ENCODE measurements around the gene NRXN3. TPM values are rescaled to one million over a fixed set of nuclear protein-coding genes. Genes with fewer than 3 reads are reported as not detected.

NRXN3 gene
- total and polyA plus RNA-seq, 5 donors from 2014 or later, result not detected

DNA sequence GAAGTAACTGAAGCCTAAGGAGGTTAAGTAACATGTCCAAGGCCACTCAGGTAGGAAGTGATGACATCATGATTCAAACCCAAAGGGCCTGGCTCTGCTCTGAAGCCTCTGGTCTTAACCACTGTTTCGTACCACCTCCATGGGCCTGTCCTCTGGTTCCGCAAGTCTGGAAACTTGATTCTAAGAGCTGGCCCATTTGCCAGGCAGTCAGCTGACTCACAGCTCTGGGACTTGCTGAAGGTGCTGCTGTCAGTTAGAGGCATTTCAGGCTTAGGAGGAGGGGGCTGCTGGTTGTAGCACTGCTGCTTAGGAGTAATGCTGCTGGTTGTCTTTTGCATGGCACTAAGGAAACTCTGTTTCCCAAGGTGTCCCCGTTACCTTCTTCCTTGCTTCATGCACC lies 7.9 kb downstream of the NRXN3 start:
- H3K4me1 Mint-ChIP-seq, result no peaks in the 10 kb centered on the region
- Histone ChIP-seq H3K27me3 (ENCODE audit: control insufficient read depth, insufficient read depth, low read length) (no peaks in the 10 kb centered on the region), H3K9me3 (ENCODE audit: control insufficient read depth in 2 of 2, low read length in 2 of 2) (no peaks in the 10 kb centered on the region), H3K4me1 (ENCODE audit: control insufficient read depth, insufficient read depth, low read length, poor library complexity, severe bottlenecking) (no peaks in the 10 kb centered on the region), H3K36me3 (ENCODE audit: control insufficient read depth, insufficient read depth, low read length) (no peaks in the 10 kb centered on the region), H3K4me3 (ENCODE audit: low read depth, low read length) (no peak overlapping the region), H3K27ac (ENCODE audit: insufficient read depth, low read length, poor library complexity, severe bottlenecking) (no peak overlapping the region)
- no peak overlapping the region for H3K4me3 Mint-ChIP-seq
- no peak for ATAC-seq (ENCODE audit: low read depth in 2 of 2)
- H3K27me3 Mint-ChIP-seq, result no peaks in the 10 kb centered on the region
- no peak for DNase-seq
- no peak overlapping the region for H3K27ac Mint-ChIP-seq
- H3K9me3 Mint-ChIP-seq, result peaks cover 0 to 6% (median 0%) of the 10 kb centered on the region in 7 donors
- no peaks in the 10 kb centered on the region for H3K36me3 Mint-ChIP-seq

DNA sequence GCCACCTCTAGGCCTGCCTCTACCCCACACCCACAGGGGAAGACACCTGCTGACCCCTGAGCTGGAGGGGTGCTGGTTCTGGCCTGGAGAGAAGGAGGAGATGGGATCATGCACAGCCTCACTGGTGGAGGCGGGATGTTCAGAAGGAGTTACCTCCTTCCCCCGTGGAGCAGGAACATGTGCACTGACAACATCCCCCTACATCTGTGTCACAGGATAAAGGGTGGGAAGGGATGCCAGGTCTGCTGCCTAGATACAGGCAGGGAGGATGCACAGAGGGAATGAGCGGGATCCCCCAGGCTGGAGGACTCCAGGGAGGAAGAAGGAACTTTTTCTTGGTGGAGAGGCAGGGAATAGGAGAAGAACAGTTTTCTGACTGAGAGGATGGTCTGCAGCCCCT lies 8.8 kb downstream of the NRXN3 start:
- Histone ChIP-seq H3K4me1 (ENCODE audit: control insufficient read depth, insufficient read depth, low read length, poor library complexity, severe bottlenecking) (no peaks in the 10 kb centered on the region), H3K27me3 (ENCODE audit: control insufficient read depth, insufficient read depth, low read length) (no peaks in the 10 kb centered on the region), H3K9me3 (ENCODE audit: control insufficient read depth in 2 of 2, low read length in 2 of 2) (no peaks in the 10 kb centered on the region), H3K27ac (ENCODE audit: insufficient read depth, low read length, poor library complexity, severe bottlenecking) (no peak overlapping the region), H3K36me3 (ENCODE audit: control insufficient read depth, insufficient read depth, low read length) (no peaks in the 10 kb centered on the region), H3K4me3 (ENCODE audit: low read depth, low read length) (no peak overlapping the region)
- DNase-seq (no peak), ATAC-seq (ENCODE audit: low read depth in 2 of 2) (no peak)
- no peak overlapping the region for H3K27ac Mint-ChIP-seq
- peaks cover 0 to 6% (median 0%) of the 10 kb centered on the region in 7 donors for H3K9me3 Mint-ChIP-seq
- H3K4me1 Mint-ChIP-seq, result no peaks in the 10 kb centered on the region
- no peak overlapping the region for H3K4me3 Mint-ChIP-seq
- no peaks in the 10 kb centered on the region for H3K27me3 Mint-ChIP-seq
- no peaks in the 10 kb centered on the region for H3K36me3 Mint-ChIP-seq

DNA sequence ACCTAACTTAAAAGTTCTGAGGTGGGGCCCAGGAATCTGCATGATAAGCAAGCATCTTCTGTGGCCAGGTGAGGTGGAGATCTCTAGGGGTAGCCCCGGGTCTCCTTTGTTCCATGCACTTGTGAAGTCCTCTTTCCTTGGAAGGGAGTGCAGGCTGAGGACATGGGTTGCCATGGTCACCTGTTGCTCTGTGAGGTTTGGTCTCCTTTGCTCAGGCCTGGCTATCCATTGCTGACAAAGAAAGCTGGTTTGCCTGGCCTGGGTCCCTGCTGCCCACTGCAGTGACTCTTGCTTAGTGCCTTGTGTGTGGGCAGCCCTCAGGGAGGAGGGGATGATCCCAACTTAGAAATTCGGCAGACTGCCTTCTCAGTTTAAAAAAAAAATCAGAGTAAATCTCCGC lies 11.1 kb downstream of the NRXN3 start:
- Mint-ChIP-seq H3K4me3 (no peak overlapping the region), H3K9me3 (peaks cover 0 to 5% (median 0%) of the 10 kb centered on the region in 7 donors), H3K4me1 (no peaks in the 10 kb centered on the region), H3K27me3 (peaks cover 5% of the 10 kb centered on the region), H3K27ac (no peak overlapping the region), H3K36me3 (no peaks in the 10 kb centered on the region)
- Histone ChIP-seq H3K4me1 (ENCODE audit: control insufficient read depth, insufficient read depth, low read length, poor library complexity, severe bottlenecking) (no peaks in the 10 kb centered on the region), H3K4me3 (ENCODE audit: low read depth, low read length) (no peak overlapping the region), H3K36me3 (ENCODE audit: control insufficient read depth, insufficient read depth, low read length) (no peaks in the 10 kb centered on the region), H3K9me3 (ENCODE audit: control insufficient read depth in 2 of 2, low read length in 2 of 2) (no peaks in the 10 kb centered on the region), H3K27me3 (ENCODE audit: control insufficient read depth, insufficient read depth, low read length) (no peaks in the 10 kb centered on the region), H3K27ac (ENCODE audit: insufficient read depth, low read length, poor library complexity, severe bottlenecking) (no peak overlapping the region)
- no peak for DNase-seq
- ATAC-seq (ENCODE audit: low read depth in 2 of 2), result no peak

DNA sequence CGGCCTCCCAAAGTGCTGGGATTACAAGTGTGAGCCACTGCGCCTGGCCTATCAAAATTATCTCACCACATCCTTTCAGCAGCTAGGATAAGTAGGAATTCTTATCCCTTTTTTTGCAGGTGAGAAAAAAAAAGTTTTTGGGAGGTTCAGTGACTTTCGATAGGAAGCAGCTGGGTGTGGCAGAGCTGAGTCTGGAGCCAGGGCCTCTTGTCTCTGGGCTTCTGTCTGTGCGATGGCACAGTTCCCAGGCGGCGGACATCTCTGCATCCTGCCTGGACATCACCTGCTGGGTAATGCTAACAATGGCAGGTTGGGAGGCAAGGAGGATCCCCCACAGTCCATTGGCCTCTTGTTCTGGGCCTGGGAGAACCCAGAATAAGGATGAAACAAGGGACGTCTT lies 12.5 kb downstream of the NRXN3 start:
- H3K36me3 Mint-ChIP-seq, result no peaks in the 10 kb centered on the region
- no peak overlapping the region for H3K27ac Mint-ChIP-seq
- no peak for ATAC-seq (ENCODE audit: low read depth in 2 of 2)

DNA sequence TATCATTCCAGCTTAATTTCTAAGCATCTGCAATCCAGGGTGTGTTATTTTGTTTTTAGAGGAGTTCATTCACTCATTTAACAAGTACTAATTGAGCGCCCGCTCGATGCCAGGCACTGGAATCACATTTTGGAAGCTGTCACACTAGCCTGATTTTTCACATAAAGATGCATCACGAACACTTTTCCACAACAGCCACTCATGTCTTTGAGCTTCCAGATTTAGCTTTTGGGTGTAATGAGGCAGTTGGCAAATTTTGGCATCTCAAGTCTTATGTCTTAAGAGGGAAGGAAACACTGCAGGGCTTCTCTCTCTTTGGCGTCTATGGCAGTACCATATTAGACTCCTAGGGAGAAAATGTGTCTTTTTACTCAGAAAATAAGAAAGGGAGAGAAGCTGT lies 14.0 kb downstream of the NRXN3 start:
- H3K4me1 ChIP-seq (ENCODE audit: control insufficient read depth, insufficient read depth, low read length, poor library complexity, severe bottlenecking), result no peaks in the 10 kb centered on the region
- Mint-ChIP-seq H3K27me3 (peaks cover 5% of the 10 kb centered on the region), H3K9me3 (peaks cover 0 to 7% (median 0%) of the 10 kb centered on the region in 7 donors), H3K36me3 (no peaks in the 10 kb centered on the region), H3K27ac (no peak overlapping the region), H3K4me1 (no peaks in the 10 kb centered on the region), H3K4me3 (no peak overlapping the region)
- no peaks in the 10 kb centered on the region for H3K27me3 ChIP-seq (ENCODE audit: control insufficient read depth, insufficient read depth, low read length)
- DNase-seq (no peak), ATAC-seq (ENCODE audit: low read depth in 2 of 2) (no peak)
- no peak overlapping the region for H3K4me3 ChIP-seq (ENCODE audit: low read depth, low read length)
- H3K27ac ChIP-seq (ENCODE audit: insufficient read depth, low read length, poor library complexity, severe bottlenecking), result no peak overlapping the region
- no peaks in the 10 kb centered on the region for H3K9me3 ChIP-seq (ENCODE audit: control insufficient read depth in 2 of 2, low read length in 2 of 2)
- H3K36me3 ChIP-seq (ENCODE audit: control insufficient read depth, insufficient read depth, low read length), result no peaks in the 10 kb centered on the region

More for the DNA sequence above, 12.5 kb downstream of the NRXN3 start:
- Histone ChIP-seq H3K36me3 (ENCODE audit: control insufficient read depth, insufficient read depth, low read length) (no peaks in the 10 kb centered on the region), H3K4me3 (ENCODE audit: low read depth, low read length) (no peak overlapping the region), H3K27ac (ENCODE audit: insufficient read depth, low read length, poor library complexity, severe bottlenecking) (no peak overlapping the region), H3K9me3 (ENCODE audit: control insufficient read depth in 2 of 2, low read length in 2 of 2) (no peaks in the 10 kb centered on the region), H3K27me3 (ENCODE audit: control insufficient read depth, insufficient read depth, low read length) (no peaks in the 10 kb centered on the region), H3K4me1 (ENCODE audit: control insufficient read depth, insufficient read depth, low read length, poor library complexity, severe bottlenecking) (no peaks in the 10 kb centered on the region)
- DNase-seq, result no peak
- Mint-ChIP-seq H3K4me3 (no peak overlapping the region), H3K4me1 (no peaks in the 10 kb centered on the region), H3K9me3 (peaks cover 0 to 5% (median 0%) of the 10 kb centered on the region in 7 donors), H3K27me3 (peaks cover 5% of the 10 kb centered on the region)

DNA sequence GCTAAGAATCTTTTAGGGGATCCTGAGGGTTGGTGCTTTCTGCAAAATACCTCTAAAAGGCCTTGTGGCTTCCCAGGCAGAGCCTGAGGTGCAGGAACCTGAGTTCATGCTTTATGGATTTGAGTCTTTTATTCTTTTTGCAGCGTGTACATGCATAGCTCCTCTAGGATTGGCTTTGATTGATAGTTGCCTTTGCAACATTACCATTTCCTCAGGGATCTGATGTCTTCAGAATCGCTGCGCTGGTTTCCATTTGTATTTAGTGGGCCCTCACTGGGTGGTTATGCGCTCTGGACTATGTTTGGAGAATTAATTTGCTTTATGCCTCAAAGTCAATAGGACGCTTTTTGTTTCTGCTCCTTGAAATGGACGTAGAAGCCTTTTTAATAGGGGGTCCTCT lies 16.1 kb downstream of the NRXN3 start:
- no peaks in the 10 kb centered on the region for H3K36me3 ChIP-seq (ENCODE audit: control insufficient read depth, insufficient read depth, low read length)
- no peak for DNase-seq
- H3K4me3 Mint-ChIP-seq, result no peak overlapping the region
- no peaks in the 10 kb centered on the region for H3K4me1 ChIP-seq (ENCODE audit: control insufficient read depth, insufficient read depth, low read length, poor library complexity, severe bottlenecking)
- no peaks in the 10 kb centered on the region for H3K9me3 ChIP-seq (ENCODE audit: control insufficient read depth in 2 of 2, low read length in 2 of 2)
- no peak for ATAC-seq (ENCODE audit: low read depth in 2 of 2)
- no peak overlapping the region for H3K27ac ChIP-seq (ENCODE audit: insufficient read depth, low read length, poor library complexity, severe bottlenecking)
- no peak overlapping the region for H3K27ac Mint-ChIP-seq
- peaks cover 0 to 7% (median 0%) of the 10 kb centered on the region in 7 donors for H3K9me3 Mint-ChIP-seq
- H3K27me3 Mint-ChIP-seq, result peaks cover 5% of the 10 kb centered on the region
- no peaks in the 10 kb centered on the region for H3K36me3 Mint-ChIP-seq
- no peaks in the 10 kb centered on the region for H3K4me1 Mint-ChIP-seq
- H3K27me3 ChIP-seq (ENCODE audit: control insufficient read depth, insufficient read depth, low read length), result no peaks in the 10 kb centered on the region
- no peak overlapping the region for H3K4me3 ChIP-seq (ENCODE audit: low read depth, low read length)

DNA sequence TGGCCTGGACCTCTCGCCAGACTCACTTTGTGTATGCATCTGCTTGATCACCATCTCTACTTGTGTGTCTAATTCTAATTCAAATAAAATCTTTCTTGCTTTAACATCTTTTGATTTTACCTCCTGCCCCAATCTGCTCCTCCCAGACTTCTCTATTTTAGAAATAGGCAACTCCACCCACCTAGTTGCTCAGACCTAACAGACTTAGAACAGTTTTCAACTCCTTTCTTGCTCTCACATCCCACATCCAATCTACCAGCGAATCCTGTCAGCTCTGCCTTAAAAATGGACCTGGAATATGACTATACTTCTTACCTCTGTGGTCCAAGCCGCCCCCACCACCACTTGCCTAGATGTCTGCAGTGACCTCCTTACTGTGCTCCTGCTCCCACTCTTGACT lies 18.7 kb downstream of the NRXN3 start:
- H3K27ac Mint-ChIP-seq, result no peak overlapping the region
- H3K9me3 Mint-ChIP-seq, result peaks cover 0 to 4% (median 0%) of the 10 kb centered on the region in 7 donors
- no peak overlapping the region for H3K4me3 ChIP-seq (ENCODE audit: low read depth, low read length)
- H3K9me3 ChIP-seq (ENCODE audit: control insufficient read depth in 2 of 2, low read length in 2 of 2), result no peaks in the 10 kb centered on the region
- H3K27me3 ChIP-seq (ENCODE audit: control insufficient read depth, insufficient read depth, low read length), result no peaks in the 10 kb centered on the region
- H3K4me3 Mint-ChIP-seq, result no peak overlapping the region
- H3K36me3 ChIP-seq (ENCODE audit: control insufficient read depth, insufficient read depth, low read length), result no peaks in the 10 kb centered on the region
- ATAC-seq (ENCODE audit: low read depth in 2 of 2), result no peak
- H3K27ac ChIP-seq (ENCODE audit: insufficient read depth, low read length, poor library complexity, severe bottlenecking), result no peak overlapping the region
- H3K4me1 ChIP-seq (ENCODE audit: control insufficient read depth, insufficient read depth, low read length, poor library complexity, severe bottlenecking), result no peaks in the 10 kb centered on the region
- H3K4me1 Mint-ChIP-seq, result no peaks in the 10 kb centered on the region
- H3K27me3 Mint-ChIP-seq, result peaks cover 10% of the 10 kb centered on the region
- no peak for DNase-seq
- no peaks in the 10 kb centered on the region for H3K36me3 Mint-ChIP-seq

DNA sequence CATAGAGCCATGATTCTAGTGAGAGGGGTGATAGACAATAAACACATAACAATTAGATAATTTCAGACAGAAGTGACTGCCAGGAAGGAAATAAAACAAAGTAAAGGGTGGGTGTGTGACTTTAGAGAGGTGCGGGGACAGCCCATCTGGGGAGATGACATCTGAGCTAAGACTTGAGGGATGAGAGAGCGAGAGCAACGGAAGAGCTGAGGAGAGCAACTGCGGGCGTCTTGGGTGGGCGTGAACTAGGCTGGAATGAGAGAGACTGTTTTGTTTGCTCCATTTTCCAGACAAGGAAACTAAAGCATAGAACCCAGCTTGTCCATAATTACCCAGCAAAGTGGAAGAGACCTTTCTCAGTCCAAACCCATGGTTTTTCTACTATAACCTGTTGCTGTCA lies 25.3 kb downstream of the NRXN3 start:
- Histone ChIP-seq H3K27me3 (ENCODE audit: control insufficient read depth, insufficient read depth, low read length) (no peaks in the 10 kb centered on the region), H3K27ac (ENCODE audit: insufficient read depth, low read length, poor library complexity, severe bottlenecking) (no peak overlapping the region), H3K36me3 (ENCODE audit: control insufficient read depth, insufficient read depth, low read length) (no peaks in the 10 kb centered on the region), H3K9me3 (ENCODE audit: control insufficient read depth in 2 of 2, low read length in 2 of 2) (no peaks in the 10 kb centered on the region), H3K4me1 (ENCODE audit: control insufficient read depth, insufficient read depth, low read length, poor library complexity, severe bottlenecking) (no peaks in the 10 kb centered on the region), H3K4me3 (ENCODE audit: low read depth, low read length) (no peak overlapping the region)
- Mint-ChIP-seq H3K4me3 (no peak overlapping the region), H3K27me3 (peaks cover 4% of the 10 kb centered on the region), H3K9me3 (peaks cover 0 to 4% (median 0%) of the 10 kb centered on the region in 7 donors), H3K27ac (no peak overlapping the region), H3K36me3 (no peaks in the 10 kb centered on the region), H3K4me1 (no peaks in the 10 kb centered on the region)
- no peak for DNase-seq
- ATAC-seq (ENCODE audit: low read depth in 2 of 2), result no peak

Measured in CD4-positive, CD25-positive, alpha-beta regulatory T cell (primary cell).